Fibroblast of gingiva (primary cell): ENCODE measurements around the gene CD7.

Experiments
- DNase-seq: peaks from one replicate; pipeline ENCODE4 v3.0.0-alpha.2; 2011; ENCODE audit warnings: low read depth

Gene CD7

DNA sequence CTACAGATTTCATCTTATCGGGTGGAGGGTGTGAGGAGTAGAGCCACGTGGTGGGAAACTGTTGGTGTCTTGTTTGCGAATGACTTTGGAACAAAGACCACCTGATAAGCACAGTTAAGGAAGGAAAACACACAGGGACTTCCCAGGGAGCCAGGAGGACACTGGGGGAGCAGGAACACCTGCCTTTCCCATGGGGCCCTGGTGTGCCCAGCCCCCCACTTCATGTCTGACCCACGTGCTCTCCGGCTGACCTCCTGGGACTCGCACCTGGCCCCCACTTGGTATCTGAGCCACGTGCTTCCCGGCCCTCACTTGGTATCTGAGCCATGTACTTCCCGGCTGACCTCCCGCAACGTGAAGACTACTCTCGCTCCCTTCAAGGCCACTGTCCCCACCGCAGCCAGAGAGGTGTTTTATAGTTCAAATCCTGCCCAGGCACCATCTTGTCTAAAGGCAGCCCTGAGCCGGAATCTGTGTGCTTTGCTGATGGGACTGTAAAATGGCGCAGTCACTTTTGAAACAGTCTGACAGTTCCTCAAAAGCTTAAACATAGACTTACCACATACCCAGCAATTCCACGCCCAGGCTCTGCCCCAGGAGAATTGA lies 38.5 kb downstream of the CD7 start:
- no peak for DNase-seq

DNA sequence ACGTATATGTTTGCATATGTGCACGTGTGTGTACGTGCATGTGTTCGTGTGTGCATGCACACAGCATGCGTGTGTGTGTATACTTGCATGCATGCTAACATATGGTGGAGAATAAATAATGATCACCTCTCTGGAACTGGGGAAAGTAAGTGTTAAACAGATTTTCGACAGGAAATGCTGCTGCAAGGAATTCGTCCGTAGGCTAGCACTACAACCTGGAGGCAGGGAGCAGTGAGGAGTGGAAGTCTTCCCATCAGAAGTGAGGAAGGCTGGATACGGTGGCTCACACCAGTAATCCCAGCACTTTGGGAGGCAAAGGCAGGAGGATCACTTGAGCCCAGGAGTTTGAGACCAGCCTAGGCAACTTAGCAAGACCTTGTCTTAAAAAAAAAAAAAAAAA lies 39.1 kb downstream of the CD7 start:
- DNase-seq: no peak

DNA sequence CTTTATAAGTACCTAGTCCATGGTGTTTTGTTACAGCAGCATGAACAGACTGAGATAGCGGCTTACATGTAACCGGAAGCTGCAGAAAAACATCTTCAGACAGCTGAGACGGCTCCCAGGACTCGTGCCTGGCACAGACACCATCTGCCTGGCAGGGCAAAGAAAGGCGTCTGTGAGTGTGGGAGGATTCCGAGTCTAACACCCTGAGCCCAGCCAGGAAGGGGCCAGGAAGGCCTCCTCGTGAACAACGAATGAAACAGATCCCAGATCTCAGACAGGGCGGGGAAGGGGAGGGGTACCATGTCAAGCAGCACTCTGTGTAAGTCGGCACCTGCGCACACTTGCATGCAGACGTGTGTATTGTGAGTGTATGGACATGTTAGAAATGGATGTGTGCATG lies 39.6 kb downstream of the CD7 start:
- DNase-seq: no peak

DNA sequence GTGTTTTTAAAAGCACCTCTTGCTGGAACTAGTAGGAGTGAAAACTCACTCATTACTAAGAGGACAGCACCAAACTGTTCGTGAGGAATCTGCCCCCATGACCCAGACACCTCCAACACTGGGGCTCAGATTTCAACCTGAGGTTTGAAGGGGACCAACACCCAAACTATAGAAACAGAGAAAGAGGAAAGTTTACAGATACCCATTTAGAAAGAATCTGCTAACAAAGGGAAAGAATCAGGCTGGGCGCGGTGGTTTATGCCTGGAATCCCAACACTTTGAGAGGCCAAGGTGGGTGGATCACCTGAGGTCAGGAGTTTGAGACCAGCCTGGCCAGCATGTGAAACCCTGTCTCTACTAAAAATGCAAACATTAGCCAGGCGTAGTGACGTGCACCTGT lies 40.5 kb downstream of the CD7 start:
- DNase-seq: no peak

DNA sequence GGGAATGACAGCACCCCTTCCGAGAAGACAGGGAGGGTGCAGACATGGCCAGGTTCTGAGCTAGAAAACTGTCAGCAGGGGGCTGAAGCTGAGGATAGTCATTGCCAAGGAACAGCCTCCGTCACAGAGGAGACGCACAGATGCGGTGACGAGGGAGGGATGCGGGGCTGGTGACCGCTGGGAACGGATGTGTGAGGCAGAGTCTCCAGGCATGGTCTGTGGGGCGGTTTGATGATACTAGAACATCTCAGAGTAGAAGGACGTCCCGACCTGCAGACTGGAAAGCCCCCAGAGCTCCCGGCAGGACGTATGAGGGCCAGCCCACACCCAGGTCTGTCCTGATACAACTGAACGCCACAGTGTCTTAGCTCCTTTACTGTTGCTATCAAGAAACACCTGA lies 42.1 kb downstream of the CD7 start:
- DNase-seq: no peak

DNA sequence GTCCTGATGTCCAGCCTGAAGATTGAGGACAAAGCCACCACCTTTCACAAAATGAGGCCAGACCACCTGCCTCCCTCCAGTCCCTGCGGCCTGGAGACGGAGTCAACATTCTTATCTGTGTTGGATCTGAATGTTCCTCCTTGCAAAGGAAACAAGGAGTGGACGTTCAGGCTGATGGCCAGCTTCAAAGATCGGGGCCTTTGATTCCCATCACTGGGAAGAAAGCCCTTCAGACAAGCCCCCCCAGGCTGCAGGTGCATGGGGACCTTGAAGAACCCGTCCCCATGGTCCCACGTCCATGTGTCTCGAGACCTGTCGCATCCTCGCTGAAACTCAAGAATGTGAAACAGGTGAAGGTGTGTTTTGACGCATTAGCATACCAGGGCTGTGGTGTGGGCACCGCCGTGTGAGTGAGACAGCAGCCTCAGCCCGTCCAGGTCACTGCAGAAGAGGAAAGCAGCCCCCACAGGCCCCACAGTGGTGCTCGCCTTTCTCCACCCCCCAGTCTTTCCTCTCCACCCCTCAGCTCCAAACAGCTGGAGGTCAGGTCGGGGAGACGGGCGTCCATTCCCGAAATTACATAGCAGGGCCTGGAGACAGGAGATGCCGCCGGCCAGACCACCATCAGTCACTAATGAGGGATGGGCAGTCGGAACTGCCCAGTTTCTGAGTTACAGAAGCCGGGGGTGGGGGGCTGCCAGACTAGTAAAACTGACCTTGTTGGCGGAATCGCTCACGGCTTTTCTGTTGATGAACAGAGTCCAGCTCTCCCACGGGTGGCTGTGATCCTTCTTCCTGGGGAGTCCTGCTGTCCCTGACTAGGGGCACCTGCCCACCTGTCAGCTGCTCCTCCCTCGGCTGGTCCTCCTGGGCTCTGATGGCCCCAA lies 43.0 kb downstream of the CD7 start:
- DNase-seq: no peak

DNA sequence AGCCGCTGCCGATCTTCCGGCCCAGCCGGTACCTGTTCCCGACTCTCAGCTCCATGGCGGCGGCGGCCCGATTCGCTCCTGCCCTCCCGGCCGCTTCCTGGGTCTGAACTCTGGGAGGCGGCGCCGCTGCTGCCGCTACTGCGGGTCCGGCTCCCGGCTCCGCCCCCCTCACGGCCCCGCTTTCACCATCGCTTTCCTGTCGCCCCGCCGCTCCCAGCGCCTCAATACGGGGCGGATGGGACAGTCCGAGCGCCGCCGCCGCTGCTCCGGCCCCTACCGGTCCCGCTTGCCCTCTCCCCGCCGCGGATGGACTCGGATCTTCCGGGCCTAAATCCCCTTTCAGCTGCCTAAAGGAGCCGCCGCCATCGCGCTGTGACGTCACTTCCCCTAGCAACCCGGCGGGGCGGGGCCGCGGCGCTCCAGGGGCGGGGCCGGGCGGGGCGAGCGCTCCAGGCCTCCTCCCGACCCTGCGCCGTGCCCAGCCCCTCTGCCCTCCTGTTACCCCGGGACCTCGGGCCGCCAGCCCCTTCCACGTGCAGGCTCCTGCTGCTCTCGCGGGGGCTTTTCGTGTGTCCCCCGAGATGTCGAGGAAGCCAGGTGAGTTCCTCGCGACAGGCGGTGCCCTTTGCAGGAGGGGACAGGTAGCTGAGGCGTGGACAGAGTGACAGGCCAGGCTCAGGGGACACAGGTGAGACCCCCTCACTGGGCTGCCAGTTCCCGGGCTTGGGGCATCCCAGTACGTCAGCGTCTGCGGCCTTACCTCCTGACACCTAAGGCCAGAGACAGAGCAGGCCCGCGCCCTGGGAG lies 43.9 kb downstream of the CD7 start, which contains the start of gene CSNK1D:
TSS of gene CSNK1D (minus strand) at position 374 of the 807 bp plus-strand sequence. CDS start at position 55, 319 bp downstream.
- DNase-seq: peak; percentile 77

DNA sequence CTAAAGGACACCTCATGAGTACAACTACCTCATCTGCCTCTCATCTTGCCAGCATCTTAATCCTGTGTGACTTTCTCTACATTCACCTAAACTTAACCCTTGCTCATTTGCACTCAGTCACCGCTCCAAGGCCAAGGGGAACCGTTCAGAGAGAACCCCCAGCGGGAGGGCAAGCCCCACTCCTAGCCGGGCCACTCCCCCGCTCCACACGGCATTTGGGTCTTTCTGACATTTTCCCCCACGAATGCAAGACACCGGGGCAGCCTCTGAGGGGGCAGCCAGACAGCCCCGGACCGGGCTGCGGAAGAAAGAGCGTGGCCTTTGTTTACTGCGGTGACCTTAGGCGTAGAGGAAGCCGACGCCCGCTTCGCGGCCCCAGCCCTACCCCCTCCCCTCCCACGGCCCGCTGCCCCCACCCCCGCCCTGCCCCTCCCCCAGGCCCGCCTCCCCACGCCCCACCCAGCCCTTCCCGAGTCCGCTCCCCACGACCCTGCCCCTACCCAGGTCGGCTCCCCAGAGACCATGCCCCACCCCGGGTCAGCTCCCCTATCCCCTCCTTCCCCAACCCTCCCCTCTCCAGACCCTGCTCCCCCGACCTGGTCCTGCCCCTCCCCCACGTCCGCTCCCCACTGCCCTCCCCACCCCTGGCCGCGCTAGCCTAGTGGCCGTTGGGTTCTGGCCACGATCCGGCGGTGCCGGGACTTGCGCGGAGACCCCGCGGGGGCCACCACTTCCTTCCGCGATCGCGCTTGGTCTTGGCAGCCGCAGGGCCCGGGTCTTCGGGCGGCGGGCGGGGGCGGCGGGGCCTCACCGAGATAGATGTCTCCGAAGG lies 44.7 kb downstream of the CD7 start:
- DNase-seq: no peak

DNA sequence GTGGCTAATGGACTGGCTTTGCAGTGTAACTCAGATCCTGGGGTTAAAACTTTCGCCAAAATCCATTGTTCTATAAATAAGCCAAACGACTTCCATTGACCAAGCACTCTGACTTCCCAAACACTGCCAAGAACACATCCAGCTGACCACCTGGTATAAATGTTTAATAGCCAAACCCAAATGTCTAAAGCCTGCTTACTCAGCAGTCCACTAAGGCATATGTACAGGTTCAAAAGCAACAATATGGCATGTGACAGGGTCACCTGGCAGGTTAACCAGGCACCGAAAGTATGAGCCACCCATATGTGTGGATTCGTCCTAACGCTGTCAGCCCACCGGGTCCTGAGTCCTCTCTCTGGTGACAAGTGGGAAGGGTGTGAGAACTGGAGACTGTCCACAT lies 46.0 kb downstream of the CD7 start:
- DNase-seq: no peak

DNA sequence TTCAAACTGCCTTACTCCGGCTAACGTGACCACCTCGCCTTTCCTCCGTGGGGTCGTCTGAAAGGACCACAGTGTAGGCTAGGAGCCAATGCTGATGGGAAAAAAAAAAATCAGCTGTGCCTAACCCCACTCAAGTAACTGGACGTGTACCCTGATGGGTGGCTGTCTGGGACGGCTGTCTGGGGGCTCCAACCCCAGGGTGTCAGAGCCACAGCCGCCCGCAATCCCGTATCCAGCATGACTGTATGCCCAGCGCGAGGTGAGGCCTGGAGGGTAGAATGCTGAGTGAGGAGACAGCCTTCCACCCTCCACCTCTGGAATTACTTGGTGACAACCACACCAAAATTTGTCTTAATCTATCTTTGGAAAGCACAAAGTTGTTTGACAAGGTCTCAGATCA lies 46.8 kb downstream of the CD7 start:
- DNase-seq: no peak

DNA sequence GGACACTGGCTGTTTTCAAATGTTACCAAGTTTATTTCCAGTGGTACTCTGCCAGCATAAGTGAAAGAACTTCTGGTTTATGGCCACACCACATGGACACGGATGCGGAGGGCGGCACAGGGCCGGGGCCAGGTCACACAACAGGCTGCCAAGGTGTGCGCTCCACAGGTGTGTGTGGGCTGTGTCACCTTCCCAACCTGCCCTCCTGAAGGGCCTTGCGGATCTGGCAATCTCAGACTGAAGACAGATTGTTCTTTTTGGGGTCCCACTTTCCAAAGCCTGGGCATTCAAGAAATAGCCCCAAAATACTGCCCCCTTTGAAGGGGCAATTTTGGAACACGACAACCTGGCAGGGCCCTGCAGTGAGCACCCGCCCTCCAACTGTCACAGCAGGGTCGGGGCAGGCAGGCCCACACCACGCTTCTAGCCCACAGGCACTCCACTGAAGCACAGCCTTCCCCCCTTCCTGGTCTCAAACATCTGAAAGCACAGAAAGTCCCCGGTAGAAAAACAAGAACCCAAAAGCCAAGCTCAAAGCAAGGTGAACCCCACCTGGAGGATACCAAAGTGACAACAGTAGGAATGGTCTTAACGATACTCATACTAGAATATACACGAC lies 47.4 kb downstream of the CD7 start:
- DNase-seq: no peak

DNA sequence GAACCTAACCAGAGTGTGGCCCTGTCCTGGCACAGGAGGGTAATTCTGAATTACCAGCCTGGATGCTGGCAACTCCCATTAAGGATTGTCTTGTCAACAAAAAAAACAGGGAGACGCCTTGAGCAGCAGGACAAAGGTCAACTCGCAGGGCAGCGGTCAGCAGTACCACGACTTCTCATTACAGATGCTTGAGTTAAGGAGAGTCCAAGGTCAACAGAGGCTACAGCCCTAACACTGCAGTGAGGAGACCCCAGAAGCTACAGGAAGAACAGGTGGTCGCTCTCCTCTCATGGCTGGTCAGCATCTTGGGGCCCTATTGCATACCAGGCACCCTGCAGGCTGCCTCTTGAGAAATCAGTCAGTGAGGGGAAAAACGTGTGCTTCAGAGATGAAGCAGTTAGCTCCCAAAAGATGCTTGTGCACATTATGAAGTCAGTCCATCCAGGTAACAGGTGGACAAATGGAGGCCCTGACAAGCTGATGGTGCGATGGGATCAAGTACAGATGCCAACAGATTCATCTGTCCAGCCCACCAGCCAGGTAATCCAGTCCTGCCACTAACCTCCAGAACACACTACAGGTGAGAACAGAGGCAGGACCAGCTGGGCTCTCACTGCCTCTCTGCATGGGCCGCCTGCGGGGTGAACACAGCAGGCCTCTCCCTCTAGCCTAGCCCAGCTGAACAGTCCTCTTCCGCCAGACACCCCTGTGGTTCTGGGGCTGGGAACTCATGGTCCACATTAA lies 48.1 kb downstream of the CD7 start:
- no peak for DNase-seq

DNA sequence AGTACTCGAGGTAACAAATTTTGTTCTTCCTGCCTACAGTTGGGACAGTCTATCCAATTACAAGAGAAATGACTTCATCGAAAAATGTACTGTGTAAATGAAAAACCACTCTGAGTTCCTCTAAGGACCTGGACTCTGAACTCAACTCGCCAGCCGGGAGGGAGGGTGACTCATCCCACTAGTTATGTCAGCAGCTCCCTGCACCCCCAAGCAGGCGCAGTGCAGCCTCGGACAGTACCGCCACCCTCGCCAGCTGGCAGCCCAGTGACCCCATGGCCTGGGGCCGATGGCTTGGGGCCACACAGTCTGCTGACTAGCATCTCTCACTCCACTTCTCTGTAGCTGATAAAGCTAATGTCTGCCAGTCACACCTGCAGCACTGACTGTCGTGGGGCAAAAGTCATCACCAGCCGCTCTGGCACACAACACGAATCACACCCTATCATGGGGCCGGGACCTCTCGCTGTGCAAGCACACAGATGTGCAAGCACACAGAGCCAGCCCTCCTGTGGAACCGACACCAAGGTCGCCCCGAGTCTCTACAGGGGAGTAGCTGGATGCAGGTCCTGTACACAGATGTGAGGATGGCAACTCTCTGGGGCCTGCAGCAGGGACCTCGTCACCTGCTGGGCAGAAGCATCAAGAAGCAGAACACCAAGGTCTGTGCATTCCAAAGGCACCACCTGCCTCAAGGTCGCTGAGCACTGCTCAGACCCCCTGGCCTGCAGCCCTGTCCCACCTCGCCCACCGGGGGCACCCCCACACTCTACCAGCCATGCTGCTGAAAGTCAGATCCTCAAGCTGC lies 49.6 kb downstream of the CD7 start:
- peak; percentile 94 for DNase-seq

DNA sequence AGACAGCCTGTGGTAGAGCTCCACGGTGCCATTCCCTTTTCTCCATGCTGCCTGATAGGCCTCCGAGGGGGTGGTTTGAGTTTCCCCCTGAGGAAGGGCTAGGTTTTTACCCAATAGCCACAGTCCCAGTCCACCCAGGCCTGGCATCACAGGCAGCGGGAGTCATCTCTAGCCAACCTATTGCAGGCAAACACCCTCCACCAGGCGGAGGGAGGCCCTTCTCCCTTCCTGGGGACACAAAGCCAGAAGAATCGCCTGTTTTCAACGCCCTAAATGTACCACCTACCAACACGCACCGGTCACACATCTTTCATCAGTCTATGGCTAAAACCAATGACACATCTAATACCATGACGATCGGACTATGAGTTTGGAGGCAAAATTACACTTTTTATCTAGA lies 51.3 kb downstream of the CD7 start:
- no peak for DNase-seq
